T-helper 17 cell (primary cell): ENCODE measurements around the gene ZFP36L2. TPM values are rescaled to one million over a fixed set of nuclear protein-coding genes. Genes with fewer than 3 reads are reported as not detected.

ENCODE experiments used
- ATAC-seq: fragments of 150-1000 bp; cut with Tn5 transposase; 2 replicates; pipeline ENCODE4 v1.10.0; 2021; ENCODE audit warnings: mild to moderate bottlenecking, moderate library complexity
- DNase-seq, 3 donors: peaks; one replicate each; pipeline versions ENCODE4 v3.0.0 to v3.0.0-alpha.2; 2020 to 2021
- H3K9me3 ChIP-seq: one replicate; pipeline ENCODE4 v1.7.0; 2013; ENCODE audit warnings: low read length, mild to moderate bottlenecking; ENCODE audit not compliant: control insufficient read depth, poor library complexity, severe bottlenecking
- H3K27ac Mint-ChIP-seq: one replicate; pipeline ENCODE4 v1.8.0; 2022; ENCODE audit warnings: mild to moderate bottlenecking, moderate library complexity, mixed read lengths
- H3K27me3 Mint-ChIP-seq: one replicate; pipeline ENCODE4 v1.8.0; 2022; ENCODE audit warnings: mixed read lengths
- H3K36me3 Mint-ChIP-seq: one replicate; pipeline ENCODE4 v1.8.0; 2022; ENCODE audit warnings: low read depth, mixed read lengths
- H3K4me1 Mint-ChIP-seq: one replicate; pipeline ENCODE4 v1.8.0; 2022; ENCODE audit warnings: mild to moderate bottlenecking, mixed read lengths
- H3K4me3 Mint-ChIP-seq: one replicate; pipeline ENCODE4 v1.8.0; 2022; ENCODE audit warnings: mild to moderate bottlenecking, moderate library complexity, mixed read lengths
- total RNA-seq, 4 donors: library from RNA in 2 of 4; stranded (reverse) in 2 of 4; gene quantifications; one replicate each; pipeline ENCODE4 v1.2.3 and lab custom pipeline; 2022 to 2026

The ZFP36L2 gene
- total RNA-seq, 2 donors from 2014 or later: 501 to 627 TPM

GRCh38 chr2:43262951-43263350 is 36.5 kb upstream of the ZFP36L2 start:
- H3K27ac Mint-ChIP-seq: no peak overlapping the region
- DNase-seq (no peak), ATAC-seq (no peak)
- H3K27me3 Mint-ChIP-seq: no peaks in the 10 kb centered on the region
- peaks cover 3% of the 10 kb centered on the region for H3K4me1 Mint-ChIP-seq
- peaks cover 2% of the 10 kb centered on the region for H3K36me3 Mint-ChIP-seq
- no peaks in the 10 kb centered on the region for H3K9me3 ChIP-seq
- H3K4me3 Mint-ChIP-seq: no peak overlapping the region

- Mint-ChIP-seq H3K36me3 (peaks cover 2% of the 10 kb centered on the region), H3K27ac (no peak overlapping the region), H3K27me3 (no peaks in the 10 kb centered on the region), H3K4me3 (no peak overlapping the region), H3K4me1 (peaks cover 3% of the 10 kb centered on the region)
- ATAC-seq: no peak
- DNase-seq: no peak
- H3K9me3 ChIP-seq: no peaks in the 10 kb centered on the region
These were observed 35.8 kb upstream of the ZFP36L2 start for GRCh38 chr2:43262239-43262638.

GRCh38 chr2:43259512-43259911 is 33.1 kb upstream of the ZFP36L2 start:
- H3K4me3 Mint-ChIP-seq: no peak overlapping the region
- H3K4me1 Mint-ChIP-seq: peaks cover 3% of the 10 kb centered on the region
- no peaks in the 10 kb centered on the region for H3K27me3 Mint-ChIP-seq
- peak overlapping the region; percentile 21 for H3K27ac Mint-ChIP-seq
- H3K36me3 Mint-ChIP-seq: peaks cover 3% of the 10 kb centered on the region
- DNase-seq: no peak
- no peak for ATAC-seq
- H3K9me3 ChIP-seq: no peaks in the 10 kb centered on the region

GRCh38 chr2:43258547-43259156 is 32.2 kb upstream of the ZFP36L2 start:
- Mint-ChIP-seq H3K4me3 (no peak overlapping the region), H3K36me3 (peaks cover 5% of the 10 kb centered on the region), H3K27ac (no peak overlapping the region), H3K27me3 (no peaks in the 10 kb centered on the region), H3K4me1 (peaks cover 3% of the 10 kb centered on the region)
- H3K9me3 ChIP-seq: no peaks in the 10 kb centered on the region
- no peak for DNase-seq
- no peak for ATAC-seq

- no peaks in the 10 kb centered on the region for H3K4me1 Mint-ChIP-seq
- no peak overlapping the region for H3K27ac Mint-ChIP-seq
- ATAC-seq (no peak), DNase-seq (no peak)
- H3K27me3 Mint-ChIP-seq: no peaks in the 10 kb centered on the region
- H3K36me3 Mint-ChIP-seq: peaks cover 2% of the 10 kb centered on the region
- no peak overlapping the region for H3K4me3 Mint-ChIP-seq
- no peaks in the 10 kb centered on the region for H3K9me3 ChIP-seq
These were observed 29.0 kb upstream of the ZFP36L2 start for GRCh38 chr2:43255296-43255910.

- H3K4me3 Mint-ChIP-seq: peak overlapping the region; percentile 4
- H3K4me1 Mint-ChIP-seq: peaks cover 3% of the 10 kb centered on the region
- ATAC-seq (no peak), DNase-seq (no peak)
- no peak overlapping the region for H3K27ac Mint-ChIP-seq
- peaks cover 2% of the 10 kb centered on the region for H3K36me3 Mint-ChIP-seq
- no peaks in the 10 kb centered on the region for H3K27me3 Mint-ChIP-seq
- H3K9me3 ChIP-seq: no peaks in the 10 kb centered on the region
These were observed 27.9 kb upstream of the ZFP36L2 start for GRCh38 chr2:43254331-43254730.

- H3K27me3 Mint-ChIP-seq: no peaks in the 10 kb centered on the region
- DNase-seq (no peak), ATAC-seq (no peak)
- H3K9me3 ChIP-seq: no peaks in the 10 kb centered on the region
- H3K27ac Mint-ChIP-seq: no peak overlapping the region
- peaks cover 5% of the 10 kb centered on the region for H3K36me3 Mint-ChIP-seq
- peaks cover 3% of the 10 kb centered on the region for H3K4me1 Mint-ChIP-seq
- no peak overlapping the region for H3K4me3 Mint-ChIP-seq
These were observed 24.8 kb upstream of the ZFP36L2 start for GRCh38 chr2:43251171-43251731.

- peaks cover 5% of the 10 kb centered on the region for H3K36me3 Mint-ChIP-seq
- no peaks in the 10 kb centered on the region for H3K27me3 Mint-ChIP-seq
- H3K9me3 ChIP-seq: no peaks in the 10 kb centered on the region
- ATAC-seq (no peak), DNase-seq (no peak)
- peaks cover 3% of the 10 kb centered on the region for H3K4me1 Mint-ChIP-seq
- no peak overlapping the region for H3K27ac Mint-ChIP-seq
- H3K4me3 Mint-ChIP-seq: peak overlapping the region; percentile 28
These were observed 23.6 kb upstream of the ZFP36L2 start for GRCh38 chr2:43250015-43250414.

- Mint-ChIP-seq H3K36me3 (peaks cover 3% of the 10 kb centered on the region), H3K27ac (no peak overlapping the region), H3K27me3 (no peaks in the 10 kb centered on the region), H3K4me3 (no peak overlapping the region), H3K4me1 (peaks cover 5% of the 10 kb centered on the region)
- H3K9me3 ChIP-seq: no peaks in the 10 kb centered on the region
- no peak for DNase-seq
- ATAC-seq: no peak
These were observed 22.2 kb upstream of the ZFP36L2 start for GRCh38 chr2:43248621-43249020.

- no peak overlapping the region for H3K4me3 Mint-ChIP-seq
- no peaks in the 10 kb centered on the region for H3K9me3 ChIP-seq
- peaks cover 8% of the 10 kb centered on the region for H3K4me1 Mint-ChIP-seq
- no peak for DNase-seq
- no peak for ATAC-seq
- no peaks in the 10 kb centered on the region for H3K27me3 Mint-ChIP-seq
- H3K27ac Mint-ChIP-seq: no peak overlapping the region
- peaks cover 3% of the 10 kb centered on the region for H3K36me3 Mint-ChIP-seq
These were observed 20.2 kb upstream of the ZFP36L2 start for GRCh38 chr2:43246641-43247040.

GRCh38 chr2:43241558-43241957 is 15.2 kb upstream of the ZFP36L2 start:
- H3K9me3 ChIP-seq: no peaks in the 10 kb centered on the region
- ATAC-seq (no peak), DNase-seq (no peak)
- Mint-ChIP-seq H3K4me3 (no peak overlapping the region), H3K27ac (no peak overlapping the region), H3K4me1 (peaks cover 23% of the 10 kb centered on the region), H3K36me3 (no peaks in the 10 kb centered on the region), H3K27me3 (no peaks in the 10 kb centered on the region)

GRCh38 chr2:43240766-43241150 is 14.4 kb upstream of the ZFP36L2 start:
- H3K9me3 ChIP-seq: no peaks in the 10 kb centered on the region
- Mint-ChIP-seq H3K36me3 (no peaks in the 10 kb centered on the region), H3K4me1 (peaks cover 23% of the 10 kb centered on the region), H3K4me3 (no peak overlapping the region), H3K27me3 (no peaks in the 10 kb centered on the region), H3K27ac (peak overlapping the region; percentile 89)
- ATAC-seq (no peak), DNase-seq (no peak)

- H3K27me3 Mint-ChIP-seq: no peaks in the 10 kb centered on the region
- no peak overlapping the region for H3K4me3 Mint-ChIP-seq
- H3K4me1 Mint-ChIP-seq: peaks cover 23% of the 10 kb centered on the region
- DNase-seq (no peak), ATAC-seq (no peak)
- H3K27ac Mint-ChIP-seq: peak overlapping the region; percentile 89
- no peaks in the 10 kb centered on the region for H3K9me3 ChIP-seq
- H3K36me3 Mint-ChIP-seq: no peaks in the 10 kb centered on the region
These were observed 13.8 kb upstream of the ZFP36L2 start for GRCh38 chr2:43239981-43240765.
